ENCODE data around the gene DSCAM.
"Not testable (repeated sequence)": the region's sequence is repeated elsewhere in the genome, so short reads cannot be mapped to it uniquely, and the experiment has no call there.

Gene DSCAM

GRCh38 chr21:40250514-40251294 is 596.3 kb downstream of the DSCAM start:
- DNase-seq (ENCODE audit: low spot score): no peak

GRCh38 chr21:40244981-40245380 is 602.0 kb downstream of the DSCAM start:
- DNase-seq (ENCODE audit: low spot score): no peak

GRCh38 chr21:40243685-40244084 is 603.3 kb downstream of the DSCAM start:
- DNase-seq (ENCODE audit: low spot score): no peak

GRCh38 chr21:40242586-40243265 is 604.2 kb downstream of the DSCAM start:
- no peak for DNase-seq (ENCODE audit: low spot score)

- no peak for DNase-seq (ENCODE audit: low spot score)
Measured at GRCh38 chr21:40235528-40235927, 611.4 kb downstream of the DSCAM start.

- no peak for DNase-seq (ENCODE audit: low spot score)
Measured at GRCh38 chr21:40231979-40232378, 615.0 kb downstream of the DSCAM start.

GRCh38 chr21:40227096-40227495 is 619.9 kb downstream of the DSCAM start:
- DNase-seq (ENCODE audit: low spot score): no peak

GRCh38 chr21:40215941-40216340 is 631.0 kb downstream of the DSCAM start:
- DNase-seq (ENCODE audit: low spot score): no peak

- no peak for DNase-seq (ENCODE audit: low spot score)
Measured at GRCh38 chr21:40210251-40210650, 636.7 kb downstream of the DSCAM start.

GRCh38 chr21:40208948-40209345 is 638.0 kb downstream of the DSCAM start:
- DNase-seq (ENCODE audit: low spot score): no peak

GRCh38 chr21:40208206-40208947 is 638.6 kb downstream of the DSCAM start:
- no peak for DNase-seq (ENCODE audit: low spot score)

GRCh38 chr21:40200946-40201345 is 646.0 kb downstream of the DSCAM start:
- no peak for DNase-seq (ENCODE audit: low spot score)

GRCh38 chr21:40200126-40200525 is 646.8 kb downstream of the DSCAM start:
- DNase-seq (ENCODE audit: low spot score): no peak

- no peak for DNase-seq (ENCODE audit: low spot score)
Measured at GRCh38 chr21:40194185-40194980, 652.6 kb downstream of the DSCAM start.

GRCh38 chr21:40191616-40192015 is 655.3 kb downstream of the DSCAM start:
- no peak for DNase-seq (ENCODE audit: low spot score)

GRCh38 chr21:40191196-40191595 is 655.8 kb downstream of the DSCAM start:
- DNase-seq (ENCODE audit: low spot score): no peak

GRCh38 chr21:40187946-40188654 is 658.9 kb downstream of the DSCAM start:
- DNase-seq (ENCODE audit: low spot score): no peak

- no peak for DNase-seq (ENCODE audit: low spot score)
Measured at GRCh38 chr21:40187244-40187643, 659.7 kb downstream of the DSCAM start.

GRCh38 chr21:40186045-40186444 is 660.9 kb downstream of the DSCAM start:
- no peak for DNase-seq (ENCODE audit: low spot score)

- DNase-seq (ENCODE audit: low spot score): no peak
Measured at GRCh38 chr21:40185208-40185607, 661.8 kb downstream of the DSCAM start.

- not testable (repeated sequence) for DNase-seq (ENCODE audit: low spot score)
Measured at GRCh38 chr21:40182491-40182890, 664.5 kb downstream of the DSCAM start.

Data from AG08396 (cell line).